Measurements from ENCODE around the gene TRPV4. TPM values are rescaled to one million over a fixed set of nuclear protein-coding genes. Genes with fewer than 3 reads are reported as not detected.

TRPV4 gene
- total RNA-seq, 3 donors from 2014 or later (not counting 1 experiment from before 2014, with no cell fraction given): not detected

DNA sequence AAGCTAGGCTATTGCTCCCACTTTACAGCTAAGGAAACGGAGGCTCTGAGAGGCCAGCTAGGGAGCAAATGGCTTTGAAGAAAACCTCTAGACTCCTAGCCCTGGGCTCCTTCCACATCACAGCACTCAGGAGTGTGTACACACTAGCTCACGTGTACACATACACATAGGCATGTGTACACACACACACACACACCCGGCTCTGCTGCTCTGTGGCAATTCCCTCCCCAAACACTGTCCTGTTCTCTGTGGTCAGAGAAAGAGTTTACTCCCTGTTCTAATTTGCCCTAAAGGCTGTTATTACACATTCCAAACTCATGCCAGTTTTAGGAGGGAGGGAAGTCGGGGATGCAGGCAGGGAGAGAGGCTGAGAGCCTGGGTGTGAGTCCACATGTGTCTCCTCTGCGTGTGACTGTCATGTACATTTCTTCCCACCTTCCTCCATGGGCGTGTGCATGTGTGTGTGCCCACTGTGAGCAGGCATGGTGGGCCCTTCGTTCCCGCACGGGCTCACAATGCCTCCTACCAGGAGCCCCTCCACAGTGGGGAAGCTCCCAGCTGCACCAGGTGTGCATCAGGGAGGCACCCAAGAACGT is 14.2 kb downstream of the TRPV4 start:
- Mint-ChIP-seq H3K27ac (no peak overlapping the region), H3K4me3 (no peak overlapping the region), H3K36me3 (no peaks in the 10 kb centered on the region), H3K27me3 (ENCODE audit: low read depth in 2 of 2) (peaks cover 0 to 3% of the 10 kb centered on the region in 2 donors), H3K4me1 (no peaks in the 10 kb centered on the region), H3K9me3 (no peaks in the 10 kb centered on the region)
- ATAC-seq (no peak), DNase-seq (no peak)
- no peaks in the 10 kb centered on the region for H3K4me1 ChIP-seq (ENCODE audit: control insufficient read depth, insufficient read depth, low read length)
- no peak overlapping the region for H3K4me3 ChIP-seq (ENCODE audit: low read length)
- no peaks in the 10 kb centered on the region for H3K36me3 ChIP-seq (ENCODE audit: control insufficient read depth, insufficient read depth, low read length)
- no peaks in the 10 kb centered on the region for H3K9me3 ChIP-seq (ENCODE audit: control insufficient read depth, insufficient read depth, low read length)
- WGBS (ENCODE audit: insufficient coverage): 72% methylated on average over 9 of the region's 10 CpGs
- peaks cover 2% of the 10 kb centered on the region for H3K27me3 ChIP-seq (ENCODE audit: control insufficient read depth, insufficient read depth, low read length)
- intact Hi-C loops (cut with micrococcal nuclease): no loop called here
- no peak overlapping the region for H3K27ac ChIP-seq (ENCODE audit: low read length)
- TF ChIP-seq CTCF (IDR thresholded peaks at IDR 0.05): no peak

- peaks cover 2% of the 10 kb centered on the region for H3K27me3 ChIP-seq (ENCODE audit: control insufficient read depth, insufficient read depth, low read length)
- Mint-ChIP-seq H3K4me1 (no peaks in the 10 kb centered on the region), H3K4me3 (no peak overlapping the region), H3K27me3 (ENCODE audit: low read depth in 2 of 2) (peaks cover 0 to 3% of the 10 kb centered on the region in 2 donors), H3K36me3 (no peaks in the 10 kb centered on the region), H3K27ac (no peak overlapping the region), H3K9me3 (no peaks in the 10 kb centered on the region)
- DNase-seq (no peak), ATAC-seq (no peak)
- TF ChIP-seq CTCF (IDR thresholded peaks at IDR 0.05): no peak
- H3K4me1 ChIP-seq (ENCODE audit: control insufficient read depth, insufficient read depth, low read length): no peaks in the 10 kb centered on the region
- no peak overlapping the region for H3K4me3 ChIP-seq (ENCODE audit: low read length)
- WGBS (ENCODE audit: insufficient coverage): 89% methylated on average over 7 of the region's 9 CpGs
- intact Hi-C loops (cut with micrococcal nuclease): no loop called here
- no peaks in the 10 kb centered on the region for H3K9me3 ChIP-seq (ENCODE audit: control insufficient read depth, insufficient read depth, low read length)
- H3K36me3 ChIP-seq (ENCODE audit: control insufficient read depth, insufficient read depth, low read length): no peaks in the 10 kb centered on the region
- H3K27ac ChIP-seq (ENCODE audit: low read length): no peak overlapping the region
Observed at GRCh38 chr12:109818253-109818652, 14.9 kb downstream of the TRPV4 start.

- Histone ChIP-seq H3K27me3 (ENCODE audit: control insufficient read depth, insufficient read depth, low read length) (peaks cover 2% of the 10 kb centered on the region), H3K9me3 (ENCODE audit: control insufficient read depth, insufficient read depth, low read length) (no peaks in the 10 kb centered on the region), H3K27ac (ENCODE audit: low read length) (no peak overlapping the region), H3K4me1 (ENCODE audit: control insufficient read depth, insufficient read depth, low read length) (no peaks in the 10 kb centered on the region), H3K36me3 (ENCODE audit: control insufficient read depth, insufficient read depth, low read length) (no peaks in the 10 kb centered on the region), H3K4me3 (ENCODE audit: low read length) (no peak overlapping the region)
- ATAC-seq (no peak), DNase-seq (no peak)
- Mint-ChIP-seq H3K27me3 (ENCODE audit: low read depth in 2 of 2) (peaks cover 0 to 3% of the 10 kb centered on the region in 2 donors), H3K4me1 (no peaks in the 10 kb centered on the region), H3K36me3 (no peaks in the 10 kb centered on the region), H3K27ac (no peak overlapping the region), H3K4me3 (no peak overlapping the region), H3K9me3 (no peaks in the 10 kb centered on the region)
- 88% methylated on average over 8 of the region's 8 CpGs for WGBS (ENCODE audit: insufficient coverage)
- intact Hi-C loops (cut with micrococcal nuclease): no loop called here
- no peak for TF ChIP-seq CTCF (IDR thresholded peaks at IDR 0.05)
Observed at GRCh38 chr12:109817627-109818231, 15.5 kb downstream of the TRPV4 start.

- no peaks in the 10 kb centered on the region for H3K4me1 Mint-ChIP-seq
- H3K27me3 ChIP-seq (ENCODE audit: control insufficient read depth, insufficient read depth, low read length): peaks cover 2% of the 10 kb centered on the region
- H3K4me3 Mint-ChIP-seq: no peak overlapping the region
- intact Hi-C loops (cut with micrococcal nuclease): no loop called here
- no peak overlapping the region for H3K4me3 ChIP-seq (ENCODE audit: low read length)
- WGBS (ENCODE audit: insufficient coverage): 64% methylated on average over 7 of the region's 7 CpGs
- no peak for TF ChIP-seq CTCF (IDR thresholded peaks at IDR 0.05)
- H3K36me3 ChIP-seq (ENCODE audit: control insufficient read depth, insufficient read depth, low read length): no peaks in the 10 kb centered on the region
- no peaks in the 10 kb centered on the region for H3K9me3 Mint-ChIP-seq
- no peak overlapping the region for H3K27ac Mint-ChIP-seq
- no peaks in the 10 kb centered on the region for H3K9me3 ChIP-seq (ENCODE audit: control insufficient read depth, insufficient read depth, low read length)
- no peaks in the 10 kb centered on the region for H3K36me3 Mint-ChIP-seq
- H3K27me3 Mint-ChIP-seq (ENCODE audit: low read depth in 2 of 2): peaks cover 0 to 2% of the 10 kb centered on the region in 2 donors
- no peak overlapping the region for H3K27ac ChIP-seq (ENCODE audit: low read length)
- no peaks in the 10 kb centered on the region for H3K4me1 ChIP-seq (ENCODE audit: control insufficient read depth, insufficient read depth, low read length)
- DNase-seq (no peak), ATAC-seq (no peak)
Observed at GRCh38 chr12:109816870-109817269, 16.3 kb downstream of the TRPV4 start.
